B cell (primary cell): Measurements from ENCODE around the gene LRRC26. TPM values are rescaled to one million over a fixed set of nuclear protein-coding genes. Genes with fewer than 3 reads are reported as not detected.

Source experiments
- ATAC-seq: fragments of 200-7000 bp; cut with Tn5 transposase; one replicate; pipeline ENCODE4 v1.10.0; 2021; ENCODE audit warnings: low read depth, mild to moderate bottlenecking, moderate number of reproducible peaks, moderate library complexity
- CTCF ChIA-PET: fragments of 350-600 bp; sonication (Branson Sonifier 250); formaldehyde crosslinking; loops from one replicate; lab custom pipeline; 2021; ENCODE audit warnings: antibody characterized with exemption, inconsistent platforms; lab: Charles Lee
- POLR2A ChIA-PET: fragments of 350-600 bp; sonication (Branson Sonifier 250); formaldehyde crosslinking; loops from one replicate; lab custom pipeline; 2021; ENCODE audit warnings: antibody characterized with exemption; lab: Charles Lee
- DNase-seq: peaks from one replicate; pipeline ENCODE4 v3.0.0; 2013
- H2AFZ ChIP-seq: 2 replicates; pipeline ENCODE4 v1.6.1; 2012; ENCODE audit warnings: mild to moderate bottlenecking, low read depth, low read length; ENCODE audit not compliant: insufficient read depth, poor library complexity, severe bottlenecking
- H3K27ac ChIP-seq, 2 donors: 1 replicate in 1 of 2; 2 replicates in 1 of 2; pipeline ENCODE4 v1.5.1; 2012 to 2013; ENCODE audit warnings: low read length in 2 of 2, mild to moderate bottlenecking in 2 of 2, moderate library complexity in 1 of 2
- H3K27me3 ChIP-seq, 4 experiments: fragments of 200-600 bp in 1 of 4; sonication (generic) in 1 of 4; replicated peaks in 1 of 4; 1 replicate in 2 of 4; 2 replicates in 2 of 4; pipeline versions ENCODE4 v1.6.1 to v1.7.0; 2013 to 2016; ENCODE audit warnings: low read length in 3 of 4, mild to moderate bottlenecking in 2 of 4, mixed read lengths in 1 of 4, moderate library complexity in 1 of 4; ENCODE audit not compliant: insufficient read depth in 4 of 4, control insufficient read depth in 3 of 4; ENCODE audit errors: control extremely low read depth in 1 of 4
- H3K36me3 ChIP-seq, 2 experiments: replicated peaks in 1 of 2; 1 replicate in 1 of 2; 2 replicates in 1 of 2; pipeline versions ENCODE4 v1.6.1 to v1.7.1; 2013; ENCODE audit warnings: low read length in 1 of 2; ENCODE audit not compliant: insufficient read depth in 2 of 2, control insufficient read depth in 1 of 2; ENCODE audit errors: control extremely low read depth in 1 of 2, extremely low read depth in 1 of 2
- H3K4me1 ChIP-seq, 2 donors: fragments of 200-600 bp in 1 of 2; sonication (generic) in 1 of 2; 1 replicate in 1 of 2; 2 replicates in 1 of 2; pipeline versions ENCODE4 v1.5.1 to v1.6.1; 2013 to 2017; ENCODE audit warnings: low read length in 2 of 2; ENCODE audit not compliant: control insufficient read depth in 2 of 2, insufficient read depth in 2 of 2
- H3K4me2 ChIP-seq: replicated peaks from 2 replicates; pipeline ENCODE3; 2012; ENCODE audit warnings: mild to moderate bottlenecking, low read depth, low read length; ENCODE audit not compliant: poor library complexity, severe bottlenecking
- H3K4me3 ChIP-seq, 5 experiments: fragments of 200-600 bp in 1 of 5; sonication (generic) in 1 of 5; 1 replicate in 3 of 5; 2 replicates in 2 of 5; pipeline versions ENCODE4 v1.5.1 to v1.7.0; 2011 to 2016; ENCODE audit warnings: low read length in 4 of 5, mild to moderate bottlenecking in 4 of 5, low read depth in 2 of 5, control low read depth in 1 of 5, moderate library complexity in 1 of 5; ENCODE audit not compliant: insufficient read depth in 1 of 5; ENCODE audit errors: control extremely low read depth in 1 of 5, extremely low read depth in 1 of 5
- H3K79me2 ChIP-seq: fragments of 200-600 bp; sonication (generic); one replicate; pipeline ENCODE4 v1.6.0; 2016; ENCODE audit warnings: low read length; ENCODE audit not compliant: control insufficient read depth, insufficient read depth
- H3K9ac ChIP-seq: fragments of 200-600 bp; sonication (generic); 2 replicates; pipeline ENCODE4 v1.6.1; 2017; ENCODE audit warnings: mild to moderate bottlenecking, low read length, moderate library complexity
- H3K9me3 ChIP-seq, 3 donors: one replicate each; pipeline versions ENCODE4 v1.6.1 to v1.7.1; 2013; ENCODE audit warnings: low read length in 2 of 3; ENCODE audit not compliant: control insufficient read depth in 2 of 3, insufficient read depth in 1 of 3; ENCODE audit errors: control extremely low read depth in 1 of 3
- H4K20me1 ChIP-seq: 2 replicates; pipeline ENCODE4 v1.6.0; 2012; ENCODE audit warnings: mild to moderate bottlenecking, low read length; ENCODE audit not compliant: insufficient read depth, control insufficient read depth, poor library complexity, severe bottlenecking
- H3K27ac Mint-ChIP-seq: one replicate; pipeline ENCODE4 v1.8.0; 2021; ENCODE audit warnings: mixed read lengths
- H3K27me3 Mint-ChIP-seq: one replicate; pipeline ENCODE4 v1.8.0; 2021; ENCODE audit warnings: mixed read lengths
- H3K4me1 Mint-ChIP-seq: one replicate; pipeline ENCODE4 v1.8.0; 2021; ENCODE audit warnings: mixed read lengths
- H3K4me3 Mint-ChIP-seq: one replicate; pipeline ENCODE4 v1.8.0; 2021; ENCODE audit warnings: mixed read lengths
- H3K9me3 Mint-ChIP-seq: one replicate; pipeline ENCODE4 v1.8.0; 2022; ENCODE audit warnings: mixed read lengths; ENCODE audit not compliant: insufficient read depth
- EZH2 ChIP-seq: IDR thresholded peaks from 2 replicates; pipeline ENCODE4 v1.6.1; 2012; ENCODE audit warnings: borderline replicate concordance, low read depth, mild to moderate bottlenecking, moderate library complexity, low read length; ENCODE audit not compliant: insufficient read depth, poor library complexity, severe bottlenecking
- WGBS: methylation state at CpG from one replicate; pipeline ENCODE4 v1.1.5; 2013; ENCODE audit warnings: missing lambda C conversion rate; ENCODE audit not compliant: insufficient coverage; 5-methylcytosine and 5-hydroxymethylcytosine counted together
- intact Hi-C: fragments of 100-400 bp; cut with micrococcal nuclease; formaldehyde crosslinking; loops from one replicate; pipeline ENCODE4 v1.10.0; 2022
- polyA plus RNA-seq: library from polyadenylated mRNA; depleted of rRNA; stranded (reverse); fragments of >200 nt; gene quantifications from 2 replicates; pipeline ENCODE4 v1.2.3, GENCODE V29; 2012
- total RNA-seq, 2 donors: library from RNA; stranded (reverse); fragments of 120-200 nt in 1 of 2; gene quantifications; 1 replicate in 1 of 2; 2 replicates in 1 of 2; pipeline versions ENCODE4 v1.2.3 to v1.2.4, GENCODE V29; 2013 to 2022
- TF ChIP-seq, protein P1 (sequence below): fragments of 200-600 bp; IDR thresholded peaks from one replicate; pipeline ENCODE4 v1.8.0; 2022; ENCODE audit warnings: antibody characterized with exemption, mild to moderate bottlenecking

The LRRC26 gene
- total and polyA plus RNA-seq, 2 donors (not counting 1 experiment from before 2014, with no cell fraction given): not detected

DNA sequence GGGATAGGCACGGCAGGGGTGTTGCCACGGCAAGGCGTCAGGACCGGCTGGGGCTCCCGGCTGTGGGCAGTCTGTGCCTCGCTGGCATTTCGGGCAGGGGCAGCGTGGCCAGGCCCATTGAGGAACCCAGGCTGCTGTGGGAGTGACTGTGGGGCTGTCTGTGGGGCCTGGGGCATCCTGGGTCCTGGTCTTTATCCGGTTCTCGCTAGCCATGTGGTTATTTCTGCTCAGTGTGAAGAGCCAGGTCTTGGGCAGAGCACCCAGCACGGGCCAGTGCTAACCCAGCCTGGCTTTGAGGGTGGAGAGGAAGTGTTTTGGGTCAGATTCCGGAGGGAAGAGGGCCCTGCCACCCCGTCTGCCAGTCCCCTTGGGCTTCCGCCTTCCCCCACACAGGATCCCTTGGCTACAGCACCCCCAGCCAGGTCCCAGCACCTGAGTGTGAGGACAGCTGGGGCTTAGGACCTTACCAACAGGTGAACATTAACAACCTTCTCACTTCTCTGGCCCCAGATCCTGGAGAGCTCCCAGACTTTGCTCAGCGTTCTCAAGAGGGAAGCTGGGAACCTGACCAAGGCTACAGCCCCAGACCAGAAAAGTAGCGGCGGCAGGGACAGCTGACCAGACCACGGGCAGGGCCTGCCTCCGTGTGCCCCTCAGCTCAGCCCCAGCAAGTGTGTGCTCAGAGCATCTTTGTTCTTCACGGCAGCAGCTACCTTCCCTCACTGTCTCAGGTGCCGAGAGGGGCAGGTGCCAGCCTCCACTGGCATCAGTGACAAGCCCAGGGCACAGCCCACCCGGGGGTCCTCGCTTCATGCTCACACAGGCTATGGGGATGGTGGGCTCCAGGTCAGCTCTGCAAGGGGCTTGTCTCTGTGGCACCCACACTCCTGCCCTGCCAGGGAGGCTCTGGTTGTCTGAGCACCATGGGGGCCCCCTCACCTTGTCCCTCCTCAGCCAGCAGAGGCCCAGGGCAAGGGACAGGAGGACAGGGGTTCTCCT is 19.7 kb upstream of the LRRC26 start:
- intact Hi-C loops: loop anchor here (1.0 to 5.0 kb wide), 2 partner anchors 34 to 62 kb away; no protein-coding TSS in a partner anchor
- Histone ChIP-seq H3K27me3 (no peaks in the 10 kb centered on the region), H3K9me3 (peaks cover 0 to 3% (median 0%) of the 10 kb centered on the region in 3 donors), H3K36me3 (peaks cover 0 to 36% of the 10 kb centered on the region in 2 experiments), H3K4me1 (peaks cover 26 to 40% of the 10 kb centered on the region in 2 donors), H3K4me2 (peak overlapping the region; percentile 95), H4K20me1 (peaks cover 54% of the 10 kb centered on the region), H3K9ac (peak overlapping the region; percentile 94), H3K79me2 (peaks cover 86% of the 10 kb centered on the region), H2AFZ (peak overlapping the region; percentile 88), H3K27ac (peak overlapping the region; percentile 74 to 90), H3K4me3 (peak overlapping the region; percentile 32 to 99 (median 98))
- DNase-seq: no peak
- no peak for ATAC-seq
- H3K9me3 Mint-ChIP-seq: no peaks in the 10 kb centered on the region
- WGBS: 44% methylated on average over 23 of the region's 23 CpGs
- no peaks in the 10 kb centered on the region for H3K27me3 Mint-ChIP-seq
- H3K4me3 Mint-ChIP-seq: peak overlapping the region; percentile 96
- peak overlapping the region; percentile 97 for H3K27ac Mint-ChIP-seq
- ChIA-PET POLR2A (interaction anchor here (0.7 to 2.7 kb wide), 10 partner anchors 9 to 103 kb away, joined by 3 to 21 read pairs (median 8); partner anchors contain the start of genes MAN1B1, RNF208, TOR4A and TPRN), CTCF (interaction anchor here (0.7 to 4.0 kb wide), 13 partner anchors 9 to 143 kb away, joined by 3 to 42 read pairs (median 3); partner anchors contain the start of genes CYSRT1, DPP7, NPDC1 and RNF224)
- peaks cover 36% of the 10 kb centered on the region for H3K4me1 Mint-ChIP-seq
- TF ChIP-seq EZH2: no peak
- TF ChIP-seq, protein P1, sequence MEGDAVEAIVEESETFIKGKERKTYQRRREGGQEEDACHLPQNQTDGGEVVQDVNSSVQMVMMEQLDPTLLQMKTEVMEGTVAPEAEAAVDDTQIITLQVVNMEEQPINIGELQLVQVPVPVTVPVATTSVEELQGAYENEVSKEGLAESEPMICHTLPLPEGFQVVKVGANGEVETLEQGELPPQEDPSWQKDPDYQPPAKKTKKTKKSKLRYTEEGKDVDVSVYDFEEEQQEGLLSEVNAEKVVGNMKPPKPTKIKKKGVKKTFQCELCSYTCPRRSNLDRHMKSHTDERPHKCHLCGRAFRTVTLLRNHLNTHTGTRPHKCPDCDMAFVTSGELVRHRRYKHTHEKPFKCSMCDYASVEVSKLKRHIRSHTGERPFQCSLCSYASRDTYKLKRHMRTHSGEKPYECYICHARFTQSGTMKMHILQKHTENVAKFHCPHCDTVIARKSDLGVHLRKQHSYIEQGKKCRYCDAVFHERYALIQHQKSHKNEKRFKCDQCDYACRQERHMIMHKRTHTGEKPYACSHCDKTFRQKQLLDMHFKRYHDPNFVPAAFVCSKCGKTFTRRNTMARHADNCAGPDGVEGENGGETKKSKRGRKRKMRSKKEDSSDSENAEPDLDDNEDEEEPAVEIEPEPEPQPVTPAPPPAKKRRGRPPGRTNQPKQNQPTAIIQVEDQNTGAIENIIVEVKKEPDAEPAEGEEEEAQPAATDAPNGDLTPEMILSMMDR: no peak
